IPS-18a (cell line): ENCODE results near the gene MYOCD.

Experiments
- H3K27ac ChIP-seq: one replicate; pipeline ENCODE4 v1.5.1; 2013; ENCODE audit warnings: low read length
- H3K27me3 ChIP-seq: one replicate; pipeline ENCODE4 v1.6.1; 2013; ENCODE audit warnings: mild to moderate bottlenecking, low read length; ENCODE audit not compliant: control insufficient read depth, insufficient read depth
- H3K36me3 ChIP-seq: one replicate; pipeline ENCODE4 v1.6.1; 2013; ENCODE audit warnings: low read depth, low read length; ENCODE audit not compliant: control insufficient read depth
- H3K4me1 ChIP-seq: one replicate; pipeline ENCODE4 v1.6.1; 2013; ENCODE audit warnings: low read depth, low read length; ENCODE audit not compliant: control insufficient read depth
- H3K4me3 ChIP-seq: one replicate; pipeline ENCODE4 v1.5.1; 2013; ENCODE audit warnings: low read length
- H3K9ac ChIP-seq: one replicate; pipeline ENCODE4 v1.6.1; 2013; ENCODE audit warnings: mild to moderate bottlenecking, low read length, moderate library complexity
- H3K9me3 ChIP-seq: one replicate; pipeline ENCODE4 v1.6.1; 2013; ENCODE audit warnings: low read depth, low read length; ENCODE audit not compliant: control insufficient read depth

Gene MYOCD

DNA sequence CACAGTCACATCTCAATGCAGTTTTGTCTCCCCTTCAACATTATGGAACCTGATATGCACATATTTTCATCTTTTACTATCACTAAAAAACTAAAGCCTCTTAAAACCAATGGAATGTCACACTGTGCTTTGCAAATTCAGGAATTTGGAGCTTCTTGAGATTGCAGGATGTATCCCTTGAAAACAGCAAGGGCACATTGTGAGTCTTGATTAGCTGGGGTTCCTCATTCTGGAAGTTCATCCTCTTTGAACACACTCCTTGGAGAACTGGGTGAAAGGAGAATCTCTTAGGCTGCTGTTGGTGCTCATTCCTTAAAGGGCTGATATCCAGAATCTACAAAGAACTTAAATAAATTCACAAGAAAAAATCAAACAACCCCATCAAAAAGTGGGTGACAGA lies 21.1 kb upstream of the MYOCD start:
- Histone ChIP-seq H3K9ac (no peak overlapping the region), H3K4me1 (peaks cover 9% of the 10 kb centered on the region), H3K4me3 (no peak overlapping the region), H3K27me3 (no peaks in the 10 kb centered on the region), H3K36me3 (no peaks in the 10 kb centered on the region), H3K27ac (no peak overlapping the region), H3K9me3 (no peaks in the 10 kb centered on the region)

DNA sequence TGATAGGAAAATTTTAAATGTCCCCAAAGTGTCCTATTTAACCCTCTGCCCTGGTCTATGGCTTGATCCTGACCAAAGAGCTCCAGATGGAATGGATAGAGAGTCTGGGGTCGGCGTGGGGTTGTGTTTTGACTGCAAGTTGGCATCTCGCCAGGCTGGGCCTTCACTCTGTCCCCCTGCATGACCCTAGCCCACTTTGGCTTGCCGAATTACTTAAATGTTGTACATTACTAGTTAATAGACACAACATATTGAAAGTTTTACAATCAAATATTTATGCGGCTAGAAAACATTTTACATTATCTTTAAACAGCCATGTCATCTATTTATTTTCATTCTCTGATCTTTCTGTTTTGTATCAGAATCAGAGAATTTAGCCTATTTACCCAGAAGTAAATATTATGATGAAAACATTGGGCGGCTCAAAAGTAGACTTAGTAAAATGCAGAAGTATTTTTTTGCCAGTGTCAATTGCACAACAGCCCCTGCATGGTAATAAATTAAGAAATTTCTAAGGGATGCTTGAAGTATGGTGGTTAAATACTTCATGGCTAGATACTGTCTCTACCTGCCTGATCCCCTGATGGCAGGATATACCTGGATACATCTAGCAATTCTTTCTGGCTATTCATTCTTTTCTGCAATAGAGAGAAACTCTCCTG lies 18.8 kb upstream of the MYOCD start:
- no peak overlapping the region for H3K27ac ChIP-seq
- no peaks in the 10 kb centered on the region for H3K27me3 ChIP-seq
- H3K9me3 ChIP-seq = no peaks in the 10 kb centered on the region
- no peak overlapping the region for H3K4me3 ChIP-seq
- no peak overlapping the region for H3K9ac ChIP-seq
- H3K36me3 ChIP-seq = no peaks in the 10 kb centered on the region
- H3K4me1 ChIP-seq = peaks cover 9% of the 10 kb centered on the region

DNA sequence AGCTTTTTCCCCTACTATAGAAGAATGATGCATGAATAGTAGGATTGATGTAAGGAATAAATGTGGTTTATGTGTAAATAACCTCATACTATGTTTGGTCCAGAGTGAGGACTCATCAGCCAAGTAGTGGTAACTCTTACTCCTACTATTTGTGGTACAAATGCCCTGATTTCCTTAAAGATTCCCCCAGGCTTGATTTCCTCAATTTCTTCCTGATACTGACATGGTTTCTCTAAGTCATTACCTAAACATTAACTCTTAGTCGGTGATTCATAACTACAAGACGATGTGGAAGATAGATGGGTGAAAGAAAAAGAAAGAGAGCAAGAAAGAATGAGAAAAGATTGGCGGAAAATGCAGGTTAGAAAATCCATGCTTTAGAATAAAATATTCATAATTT lies 17.2 kb upstream of the MYOCD start:
- H3K27ac ChIP-seq = no peak overlapping the region
- H3K27me3 ChIP-seq = no peaks in the 10 kb centered on the region

DNA sequence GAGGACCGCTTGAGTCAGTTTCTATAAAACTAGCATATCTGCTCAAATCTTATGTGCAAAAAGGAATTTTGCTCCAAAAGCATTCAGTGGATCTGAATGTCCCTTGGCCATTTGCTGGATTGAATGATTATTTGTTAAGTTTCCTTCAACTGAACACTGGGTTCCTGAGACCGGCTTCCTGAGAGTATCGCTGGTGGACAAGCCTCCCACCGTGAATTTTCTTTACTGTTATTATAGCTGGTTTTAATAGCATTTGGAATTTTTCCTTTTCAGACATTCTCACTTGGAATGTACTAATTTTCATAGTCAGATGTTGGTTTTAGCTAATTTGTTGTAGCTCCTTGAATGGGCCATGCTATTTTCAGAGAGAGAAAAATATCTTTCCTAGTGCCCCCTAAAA lies 9.8 kb upstream of the MYOCD start:
- no peaks in the 10 kb centered on the region for H3K9me3 ChIP-seq

More for the DNA sequence above, 17.2 kb upstream of the MYOCD start:
- H3K4me1 ChIP-seq = peaks cover 9% of the 10 kb centered on the region
- no peaks in the 10 kb centered on the region for H3K9me3 ChIP-seq
- H3K4me3 ChIP-seq = no peak overlapping the region
- H3K36me3 ChIP-seq = no peaks in the 10 kb centered on the region
- no peak overlapping the region for H3K9ac ChIP-seq

DNA sequence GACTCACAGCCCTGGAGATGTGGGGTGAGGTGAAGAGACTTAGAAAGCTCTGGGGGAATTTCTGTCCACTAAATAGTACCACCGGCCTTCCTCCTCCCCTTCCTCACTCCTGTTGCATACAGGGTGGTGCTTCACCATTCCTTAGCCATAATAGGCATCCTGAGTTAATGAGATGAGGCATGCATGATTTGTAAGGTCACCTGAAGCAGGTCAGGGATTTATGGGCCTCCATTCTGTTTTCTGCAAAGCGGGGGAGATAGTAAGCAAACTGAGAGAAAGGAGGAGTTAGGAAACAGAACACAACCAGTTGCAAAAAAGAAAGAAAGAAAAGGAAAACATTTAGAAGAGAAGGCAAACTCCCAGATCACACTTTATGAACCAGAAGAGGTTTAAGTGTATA lies 9.3 kb upstream of the MYOCD start:
- Histone ChIP-seq H3K4me3 (no peak overlapping the region), H3K36me3 (no peaks in the 10 kb centered on the region), H3K4me1 (no peaks in the 10 kb centered on the region), H3K9ac (no peak overlapping the region), H3K9me3 (no peaks in the 10 kb centered on the region), H3K27me3 (no peaks in the 10 kb centered on the region), H3K27ac (no peak overlapping the region)

More for the DNA sequence above, 9.8 kb upstream of the MYOCD start:
- Histone ChIP-seq H3K27ac (no peak overlapping the region), H3K27me3 (no peaks in the 10 kb centered on the region), H3K4me1 (no peaks in the 10 kb centered on the region), H3K36me3 (no peaks in the 10 kb centered on the region), H3K4me3 (no peak overlapping the region), H3K9ac (no peak overlapping the region)

DNA sequence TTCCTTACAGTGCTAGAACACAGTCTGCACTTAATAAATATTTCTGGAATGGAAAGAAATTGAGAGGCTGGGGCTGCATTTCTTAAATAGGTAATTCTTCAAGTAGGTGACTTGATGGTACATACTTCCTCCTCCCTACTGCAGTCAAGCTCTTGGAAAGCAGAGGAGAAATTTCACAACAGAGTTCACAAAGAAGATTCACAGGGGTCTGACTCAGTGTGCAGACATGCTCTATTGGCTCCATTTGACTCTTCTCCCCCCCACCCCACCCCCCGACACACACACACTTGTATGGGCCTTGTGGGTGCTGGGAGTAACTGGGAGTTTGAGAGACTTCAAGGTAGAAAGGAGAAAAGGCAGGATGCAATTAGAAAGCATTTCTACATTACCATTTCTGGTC lies 6.2 kb upstream of the MYOCD start:
- Histone ChIP-seq H3K4me3 (no peak overlapping the region), H3K27me3 (peaks cover 13% of the 10 kb centered on the region), H3K27ac (no peak overlapping the region), H3K9me3 (no peaks in the 10 kb centered on the region), H3K9ac (no peak overlapping the region), H3K36me3 (no peaks in the 10 kb centered on the region), H3K4me1 (no peaks in the 10 kb centered on the region)

DNA sequence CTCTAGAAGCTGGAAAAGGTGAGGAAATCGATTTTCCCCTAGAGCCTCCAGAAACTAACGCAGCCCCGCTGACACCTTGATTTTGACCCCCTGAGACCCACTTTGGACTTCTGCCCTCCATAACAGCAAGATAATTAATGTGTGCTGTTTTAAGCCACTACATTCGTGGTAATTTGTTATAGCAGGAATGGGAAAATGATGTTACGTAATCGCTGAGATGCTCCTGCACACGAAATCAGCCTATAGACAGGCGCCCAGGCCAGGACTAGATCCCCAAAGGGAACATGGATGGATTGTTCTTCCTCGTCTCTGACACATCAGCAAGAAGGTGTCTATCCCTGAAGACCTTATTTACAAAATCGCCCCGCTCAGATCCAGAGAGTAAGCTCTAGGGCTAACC lies 1.4 kb upstream of the MYOCD start:
- Histone ChIP-seq H3K4me3 (no peak overlapping the region), H3K27ac (no peak overlapping the region), H3K4me1 (no peaks in the 10 kb centered on the region), H3K36me3 (no peaks in the 10 kb centered on the region), H3K9me3 (no peaks in the 10 kb centered on the region), H3K27me3 (peaks cover 32% of the 10 kb centered on the region), H3K9ac (no peak overlapping the region)

DNA sequence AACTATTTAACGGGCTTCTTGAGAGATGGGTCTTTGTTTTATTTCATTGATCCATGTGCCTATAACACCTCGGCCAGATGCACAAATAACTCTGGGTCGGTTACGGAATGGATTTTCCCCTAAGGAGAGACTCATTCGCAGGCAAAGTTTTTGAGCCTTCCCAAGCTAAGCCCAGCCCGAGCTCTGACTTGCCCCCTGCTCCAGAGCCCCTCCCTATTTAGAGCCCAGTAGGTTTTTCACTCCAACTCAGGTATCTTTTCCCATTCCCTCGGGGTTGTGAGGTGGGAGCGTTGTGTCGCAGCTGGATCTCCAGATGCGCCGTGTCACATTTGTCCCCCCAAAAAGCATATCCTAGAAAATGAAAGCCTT lies 812 bp upstream of the MYOCD start:
- peak overlapping the region; percentile 90 for H3K4me3 ChIP-seq
- peak overlapping the region; percentile 45 for H3K9ac ChIP-seq
- no peak overlapping the region for H3K27ac ChIP-seq
- H3K9me3 ChIP-seq = no peaks in the 10 kb centered on the region
- H3K27me3 ChIP-seq = peaks cover 32% of the 10 kb centered on the region
- H3K4me1 ChIP-seq = no peaks in the 10 kb centered on the region
- H3K36me3 ChIP-seq = no peaks in the 10 kb centered on the region

DNA sequence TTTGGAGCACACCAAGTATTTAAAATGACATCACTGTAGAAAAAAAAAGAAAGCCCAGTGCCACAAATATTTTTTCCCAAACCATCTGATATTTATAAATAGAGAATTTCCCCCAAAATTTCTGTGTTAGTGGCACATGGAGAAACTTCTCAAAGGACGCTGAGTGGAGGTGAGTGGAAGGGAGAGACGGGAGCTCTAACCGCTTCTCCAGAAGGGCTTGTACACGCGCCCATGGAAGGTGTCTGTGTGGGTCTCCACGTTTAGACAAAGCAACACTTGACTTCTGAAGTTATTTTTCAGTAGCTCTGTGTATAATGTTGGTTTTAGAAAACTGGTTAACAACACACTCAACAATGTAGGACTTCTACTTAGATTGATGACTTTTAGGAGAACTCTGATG lies 1.0 kb downstream of the MYOCD start:
- H3K4me1 ChIP-seq = no peaks in the 10 kb centered on the region
- no peak overlapping the region for H3K27ac ChIP-seq
- H3K9ac ChIP-seq = no peak overlapping the region
- H3K27me3 ChIP-seq = peaks cover 32% of the 10 kb centered on the region
- H3K4me3 ChIP-seq = no peak overlapping the region
- H3K9me3 ChIP-seq = no peaks in the 10 kb centered on the region
- H3K36me3 ChIP-seq = no peaks in the 10 kb centered on the region

DNA sequence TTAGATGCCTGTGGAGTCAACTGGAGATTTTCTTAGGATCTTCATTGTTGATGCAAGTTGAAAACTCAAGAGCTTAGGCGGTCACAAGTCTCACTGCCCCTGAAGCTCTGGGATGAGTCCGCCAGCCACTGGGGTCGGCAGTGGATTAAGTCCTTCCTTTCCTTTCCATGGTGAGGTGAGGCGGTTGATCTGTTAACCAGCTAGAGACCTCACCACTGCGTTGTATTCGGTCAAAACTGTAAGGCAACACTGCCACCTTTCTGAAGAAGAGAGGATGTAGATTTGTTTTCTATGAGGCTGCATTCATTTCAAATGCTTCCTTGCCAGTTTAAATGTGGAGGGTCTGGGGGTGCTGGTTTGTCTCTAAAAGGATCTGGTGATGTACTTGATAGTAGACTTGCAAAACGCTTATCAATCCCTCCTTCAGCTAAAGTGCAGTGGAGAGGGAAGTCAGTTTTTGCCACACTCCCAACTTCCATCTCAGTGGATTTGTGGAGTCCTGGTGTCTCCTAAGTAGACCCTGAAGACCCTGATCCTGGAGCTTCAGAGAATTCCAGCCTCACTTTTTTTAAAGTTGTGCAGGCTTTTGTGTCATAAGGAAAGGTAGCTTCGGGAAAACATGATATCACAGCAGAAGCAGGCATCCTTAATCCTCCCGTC lies 1.7 kb downstream of the MYOCD start:
- no peaks in the 10 kb centered on the region for H3K36me3 ChIP-seq
- H3K4me1 ChIP-seq = no peaks in the 10 kb centered on the region
- H3K27me3 ChIP-seq = peaks cover 32% of the 10 kb centered on the region
- no peak overlapping the region for H3K4me3 ChIP-seq
- no peak overlapping the region for H3K27ac ChIP-seq
- H3K9me3 ChIP-seq = no peaks in the 10 kb centered on the region
- no peak overlapping the region for H3K9ac ChIP-seq

DNA sequence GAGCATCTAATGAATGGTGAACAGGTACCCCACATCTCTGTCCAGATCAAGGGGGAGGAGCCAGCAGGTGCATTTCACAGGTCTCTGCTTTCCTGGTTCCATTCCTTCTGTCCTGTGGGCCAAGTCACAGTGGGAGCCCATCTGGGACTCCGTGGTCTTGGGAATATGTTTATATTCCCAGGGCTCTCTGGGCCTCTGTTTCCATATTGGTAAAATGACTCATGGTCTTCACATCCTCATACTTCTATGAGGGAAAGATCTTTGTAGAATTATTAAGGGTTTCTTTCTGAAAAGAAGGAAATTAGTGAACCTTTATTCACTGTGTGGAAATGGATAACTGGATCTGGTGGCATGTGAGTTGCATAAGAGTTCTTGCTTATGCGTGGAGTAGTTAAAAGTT lies 6.2 kb downstream of the MYOCD start:
- H3K27ac ChIP-seq = no peak overlapping the region
- no peaks in the 10 kb centered on the region for H3K4me1 ChIP-seq
- peaks cover 3% of the 10 kb centered on the region for H3K27me3 ChIP-seq
- H3K9me3 ChIP-seq = no peaks in the 10 kb centered on the region
- no peak overlapping the region for H3K4me3 ChIP-seq
- H3K9ac ChIP-seq = no peak overlapping the region
- no peaks in the 10 kb centered on the region for H3K36me3 ChIP-seq

DNA sequence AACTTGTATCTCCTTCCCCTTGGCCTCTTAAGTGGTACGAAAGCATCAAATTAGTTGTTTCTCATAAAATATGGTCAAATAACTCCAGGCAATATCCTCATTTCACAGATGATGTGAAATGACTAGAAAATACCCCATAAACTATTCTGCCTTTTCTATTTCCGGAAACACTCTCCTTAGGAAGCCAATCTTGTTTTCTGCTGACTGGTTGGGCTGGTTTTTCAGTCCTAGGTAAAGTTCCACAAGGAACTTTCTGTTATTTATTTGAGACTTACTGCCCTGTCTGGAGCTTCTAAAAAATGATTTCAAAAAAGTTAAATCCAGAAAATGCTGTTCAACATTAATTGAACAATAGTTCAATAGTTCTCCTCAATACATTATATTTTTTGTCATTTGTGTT lies 7.3 kb downstream of the MYOCD start:
- H3K36me3 ChIP-seq = no peaks in the 10 kb centered on the region

More for the DNA sequence above, 7.3 kb downstream of the MYOCD start:
- Histone ChIP-seq H3K9me3 (no peaks in the 10 kb centered on the region), H3K4me1 (no peaks in the 10 kb centered on the region), H3K9ac (no peak overlapping the region), H3K27ac (no peak overlapping the region), H3K27me3 (no peaks in the 10 kb centered on the region), H3K4me3 (no peak overlapping the region)
